C4-2B (cell line): ENCODE measurements around the gene FOXO3.
"Not testable (repeated sequence)": the region's sequence is repeated elsewhere in the genome, so short reads cannot be mapped to it uniquely, and the experiment has no call there.

Source experiments
- ZFX ChIP-seq: fragments of 450-650 bp; IDR thresholded peaks from 2 replicates; pipeline ENCODE4 v1.6.1; 2017
- TF ChIP-seq, protein P1 (sequence below): fragments of 450-650 bp; conservative IDR thresholded peaks from 2 replicates; pipeline ENCODE4 v1.5.1; 2017; ENCODE audit warnings: mild to moderate bottlenecking

- TF ChIP-seq, protein P1, sequence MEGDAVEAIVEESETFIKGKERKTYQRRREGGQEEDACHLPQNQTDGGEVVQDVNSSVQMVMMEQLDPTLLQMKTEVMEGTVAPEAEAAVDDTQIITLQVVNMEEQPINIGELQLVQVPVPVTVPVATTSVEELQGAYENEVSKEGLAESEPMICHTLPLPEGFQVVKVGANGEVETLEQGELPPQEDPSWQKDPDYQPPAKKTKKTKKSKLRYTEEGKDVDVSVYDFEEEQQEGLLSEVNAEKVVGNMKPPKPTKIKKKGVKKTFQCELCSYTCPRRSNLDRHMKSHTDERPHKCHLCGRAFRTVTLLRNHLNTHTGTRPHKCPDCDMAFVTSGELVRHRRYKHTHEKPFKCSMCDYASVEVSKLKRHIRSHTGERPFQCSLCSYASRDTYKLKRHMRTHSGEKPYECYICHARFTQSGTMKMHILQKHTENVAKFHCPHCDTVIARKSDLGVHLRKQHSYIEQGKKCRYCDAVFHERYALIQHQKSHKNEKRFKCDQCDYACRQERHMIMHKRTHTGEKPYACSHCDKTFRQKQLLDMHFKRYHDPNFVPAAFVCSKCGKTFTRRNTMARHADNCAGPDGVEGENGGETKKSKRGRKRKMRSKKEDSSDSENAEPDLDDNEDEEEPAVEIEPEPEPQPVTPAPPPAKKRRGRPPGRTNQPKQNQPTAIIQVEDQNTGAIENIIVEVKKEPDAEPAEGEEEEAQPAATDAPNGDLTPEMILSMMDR, result not testable (repeated sequence)
- TF ChIP-seq ZFX, result not testable (repeated sequence)
These were observed 561 bp downstream of the FOXO3 start for GRCh38 chr6:108561309-108561647.
